ENCODE measurements around the gene OGDH.

OGDH gene

GRCh38 chr7:44665531-44666213, 59.2 kb downstream of the OGDH start:
- Histone ChIP-seq H2BK12ac (ENCODE audit: low read length in 2 of 2) (no peak overlapping the region), H3K4me1 (ENCODE audit: control insufficient read depth, insufficient read depth, low read depth, low read length) (peaks cover 6% of the 10 kb centered on the region), H3K9ac (ENCODE audit: low read length) (peak overlapping the region; percentile 23), H3K14ac (ENCODE audit: low read length in 2 of 2) (no peak overlapping the region), H3K36me3 (ENCODE audit: control insufficient read depth in 1 of 2, insufficient read depth in 2 of 2, low read depth in 1 of 2, low read length in 2 of 2) (peaks cover 27 to 40% of the 10 kb centered on the region in 2 experiments), H4K91ac (ENCODE audit: low read length) (no peak overlapping the region), H2BK15ac (ENCODE audit: low read depth, poor library complexity, severe bottlenecking) (no peak overlapping the region), H2AFZ (ENCODE audit: low read depth, low read length) (no peak overlapping the region), H3K18ac (ENCODE audit: low read depth in 1 of 2, low read length in 2 of 2) (peak overlapping the region in 1 of 2 experiments; percentile 41), H3K4me3 (ENCODE audit: insufficient read depth in 1 of 2, low read depth in 1 of 2, low read length in 2 of 2) (peak overlapping the region in 1 of 2 experiments; percentile 26), H4K8ac (ENCODE audit: low read length) (no peak overlapping the region), H3K23ac (ENCODE audit: low read length in 2 of 2) (no peak overlapping the region), H3K4ac (ENCODE audit: low read depth in 1 of 2, low read length in 2 of 2) (no peak overlapping the region), H2BK120ac (ENCODE audit: low read depth, low read length) (no peak overlapping the region), H2BK5ac (ENCODE audit: low read depth, low read length, poor library complexity, severe bottlenecking) (no peak overlapping the region), H3K27ac (ENCODE audit: low read length, poor library complexity, severe bottlenecking) (peak overlapping the region; percentile 85), H2AK5ac (ENCODE audit: low read length, severe bottlenecking) (no peak overlapping the region), H3K4me2 (ENCODE audit: low read length, poor library complexity, severe bottlenecking) (no peak overlapping the region), H3K27me3 (ENCODE audit: control insufficient read depth in 1 of 2, insufficient read depth in 1 of 2, low read length in 2 of 2) (no peaks in the 10 kb centered on the region), H3K79me1 (replicated peaks; ENCODE audit: low read length, poor library complexity, severe bottlenecking) (peaks cover 31% of the 10 kb centered on the region), H3K9me3 (ENCODE audit: control insufficient read depth, low read length) (peaks cover 6% of the 10 kb centered on the region)
- WGBS: 91% methylated on average over 9 of the region's 9 CpGs
- peak; percentile 30 for DNase-seq

- DNase-seq: no peak
- Histone ChIP-seq H2AK5ac (ENCODE audit: low read length, severe bottlenecking) (no peak overlapping the region), H2AFZ (ENCODE audit: low read depth, low read length) (no peak overlapping the region), H2BK12ac (ENCODE audit: low read length in 2 of 2) (no peak overlapping the region), H3K9ac (ENCODE audit: low read length) (no peak overlapping the region), H3K14ac (ENCODE audit: low read length in 2 of 2) (no peak overlapping the region), H3K79me1 (replicated peaks; ENCODE audit: low read length, poor library complexity, severe bottlenecking) (peaks cover 33% of the 10 kb centered on the region), H2BK5ac (ENCODE audit: low read depth, low read length, poor library complexity, severe bottlenecking) (no peak overlapping the region), H3K18ac (ENCODE audit: low read depth in 1 of 2, low read length in 2 of 2) (no peak overlapping the region), H3K9me3 (ENCODE audit: control insufficient read depth, low read length) (no peaks in the 10 kb centered on the region), H2BK120ac (ENCODE audit: low read depth, low read length) (no peak overlapping the region), H4K8ac (ENCODE audit: low read length) (no peak overlapping the region), H3K23ac (ENCODE audit: low read length in 2 of 2) (no peak overlapping the region), H4K91ac (ENCODE audit: low read length) (no peak overlapping the region), H3K27me3 (ENCODE audit: control insufficient read depth in 1 of 2, insufficient read depth in 1 of 2, low read length in 2 of 2) (no peaks in the 10 kb centered on the region), H2BK15ac (ENCODE audit: low read depth, poor library complexity, severe bottlenecking) (no peak overlapping the region), H3K27ac (ENCODE audit: low read length, poor library complexity, severe bottlenecking) (no peak overlapping the region), H3K4me1 (ENCODE audit: control insufficient read depth, insufficient read depth, low read depth, low read length) (peaks cover 6% of the 10 kb centered on the region), H3K4me3 (ENCODE audit: insufficient read depth in 1 of 2, low read depth in 1 of 2, low read length in 2 of 2) (no peak overlapping the region), H3K4me2 (ENCODE audit: low read length, poor library complexity, severe bottlenecking) (no peak overlapping the region), H3K36me3 (ENCODE audit: control insufficient read depth in 1 of 2, insufficient read depth in 2 of 2, low read depth in 1 of 2, low read length in 2 of 2) (peaks cover 25 to 34% of the 10 kb centered on the region in 2 experiments), H3K4ac (ENCODE audit: low read depth in 1 of 2, low read length in 2 of 2) (no peak overlapping the region)
- 100% methylated on average over 2 of the region's 6 CpGs for WGBS
Measured at GRCh38 chr7:44666566-44666965, 60.1 kb downstream of the OGDH start.

- Histone ChIP-seq H4K91ac (ENCODE audit: low read length) (no peak overlapping the region), H3K9me3 (ENCODE audit: control insufficient read depth, low read length) (no peaks in the 10 kb centered on the region), H3K4ac (ENCODE audit: low read depth in 1 of 2, low read length in 2 of 2) (no peak overlapping the region), H3K9ac (ENCODE audit: low read length) (no peak overlapping the region), H3K36me3 (ENCODE audit: control insufficient read depth in 1 of 2, insufficient read depth in 2 of 2, low read depth in 1 of 2, low read length in 2 of 2) (peaks cover 27 to 34% of the 10 kb centered on the region in 2 experiments), H2BK5ac (ENCODE audit: low read depth, low read length, poor library complexity, severe bottlenecking) (no peak overlapping the region), H2BK15ac (ENCODE audit: low read depth, poor library complexity, severe bottlenecking) (no peak overlapping the region), H2AK5ac (ENCODE audit: low read length, severe bottlenecking) (no peak overlapping the region), H3K27me3 (ENCODE audit: control insufficient read depth in 1 of 2, insufficient read depth in 1 of 2, low read length in 2 of 2) (no peaks in the 10 kb centered on the region), H2AFZ (ENCODE audit: low read depth, low read length) (no peak overlapping the region), H3K27ac (ENCODE audit: low read length, poor library complexity, severe bottlenecking) (no peak overlapping the region), H4K8ac (ENCODE audit: low read length) (no peak overlapping the region), H3K23ac (ENCODE audit: low read length in 2 of 2) (no peak overlapping the region), H3K4me3 (ENCODE audit: insufficient read depth in 1 of 2, low read depth in 1 of 2, low read length in 2 of 2) (no peak overlapping the region), H3K4me1 (ENCODE audit: control insufficient read depth, insufficient read depth, low read depth, low read length) (peaks cover 6% of the 10 kb centered on the region), H3K18ac (ENCODE audit: low read depth in 1 of 2, low read length in 2 of 2) (no peak overlapping the region), H3K4me2 (ENCODE audit: low read length, poor library complexity, severe bottlenecking) (no peak overlapping the region), H2BK120ac (ENCODE audit: low read depth, low read length) (no peak overlapping the region), H3K79me1 (replicated peaks; ENCODE audit: low read length, poor library complexity, severe bottlenecking) (peaks cover 35% of the 10 kb centered on the region), H3K14ac (ENCODE audit: low read length in 2 of 2) (no peak overlapping the region), H2BK12ac (ENCODE audit: low read length in 2 of 2) (no peak overlapping the region)
- DNase-seq: no peak
- WGBS: 99% methylated on average over 3 of the region's 3 CpGs
Measured at GRCh38 chr7:44667190-44667589, 60.8 kb downstream of the OGDH start.

- H3K36me3 ChIP-seq (ENCODE audit: control insufficient read depth in 1 of 2, insufficient read depth in 2 of 2, low read depth in 1 of 2, low read length in 2 of 2): peaks cover 54 to 61% of the 10 kb centered on the region in 2 experiments
- no peak overlapping the region for H4K91ac ChIP-seq (ENCODE audit: low read length)
- H3K14ac ChIP-seq (ENCODE audit: low read length in 2 of 2): no peak overlapping the region
- H3K79me1 ChIP-seq (replicated peaks; ENCODE audit: low read length, poor library complexity, severe bottlenecking): peaks cover 41% of the 10 kb centered on the region
- H2BK5ac ChIP-seq (ENCODE audit: low read depth, low read length, poor library complexity, severe bottlenecking): no peak overlapping the region
- no peak overlapping the region for H2AFZ ChIP-seq (ENCODE audit: low read depth, low read length)
- no peak overlapping the region for H3K18ac ChIP-seq (ENCODE audit: low read depth in 1 of 2, low read length in 2 of 2)
- no peak overlapping the region for H3K4ac ChIP-seq (ENCODE audit: low read depth in 1 of 2, low read length in 2 of 2)
- no peak overlapping the region for H3K27ac ChIP-seq (ENCODE audit: low read length, poor library complexity, severe bottlenecking)
- H3K27me3 ChIP-seq (ENCODE audit: control insufficient read depth in 1 of 2, insufficient read depth in 1 of 2, low read length in 2 of 2): no peaks in the 10 kb centered on the region
- no peak overlapping the region for H4K8ac ChIP-seq (ENCODE audit: low read length)
- WGBS: 100% methylated on average over 1 of the region's 1 CpG
- no peak overlapping the region for H3K23ac ChIP-seq (ENCODE audit: low read length in 2 of 2)
- no peak overlapping the region for H3K9ac ChIP-seq (ENCODE audit: low read length)
- no peaks in the 10 kb centered on the region for H3K9me3 ChIP-seq (ENCODE audit: control insufficient read depth, low read length)
- no peak overlapping the region for H3K4me2 ChIP-seq (ENCODE audit: low read length, poor library complexity, severe bottlenecking)
- DNase-seq: no peak
- no peak overlapping the region for H2BK120ac ChIP-seq (ENCODE audit: low read depth, low read length)
- H3K4me1 ChIP-seq (ENCODE audit: control insufficient read depth, insufficient read depth, low read depth, low read length): peaks cover under 1% of the 10 kb centered on the region
- no peak overlapping the region for H2AK5ac ChIP-seq (ENCODE audit: low read length, severe bottlenecking)
- no peak overlapping the region for H3K4me3 ChIP-seq (ENCODE audit: insufficient read depth in 1 of 2, low read depth in 1 of 2, low read length in 2 of 2)
- no peak overlapping the region for H2BK12ac ChIP-seq (ENCODE audit: low read length in 2 of 2)
- no peak overlapping the region for H2BK15ac ChIP-seq (ENCODE audit: low read depth, poor library complexity, severe bottlenecking)
Measured at GRCh38 chr7:44671069-44671468, 64.6 kb downstream of the OGDH start.

All from mesenchymal stem cell (in vitro differentiated cells and primary cell).